ENCODE results near the gene MYRIP.
"Not testable (repeated sequence)": the region's sequence is repeated elsewhere in the genome, so short reads cannot be mapped to it uniquely, and the experiment has no call there.

The MYRIP gene

GRCh38 chr3:40265181-40265580 lies 455.8 kb downstream of the MYRIP start:
- no peak overlapping the region for H3K4me3 ChIP-seq (ENCODE audit: extremely low read depth, insufficient read depth, low read length, poor library complexity, severe bottlenecking)
- no peak overlapping the region for H3K27ac ChIP-seq (ENCODE audit: low read depth, low read length, severe bottlenecking)
- H3K9me3 ChIP-seq (ENCODE audit: control insufficient read depth, low read length) = no peaks in the 10 kb centered on the region
- H3K4me1 ChIP-seq (ENCODE audit: control insufficient read depth, insufficient read depth, low read length, poor library complexity, severe bottlenecking) = no peaks in the 10 kb centered on the region
- H3K36me3 ChIP-seq (ENCODE audit: control insufficient read depth, insufficient read depth, low read length) = no peaks in the 10 kb centered on the region

GRCh38 chr3:40267937-40268724 lies 458.7 kb downstream of the MYRIP start:
- H3K4me3 ChIP-seq (ENCODE audit: extremely low read depth, insufficient read depth, low read length, poor library complexity, severe bottlenecking) = no peak overlapping the region
- WGBS, 2 experiments (ENCODE audit: insufficient coverage in 2 of 2) = 70% methylated on average over 2 of the region's 4 CpGs; no CpG with 5 or more reads in 1 of the 2 experiments
- H3K27ac ChIP-seq (ENCODE audit: low read depth, low read length, severe bottlenecking) = no peak overlapping the region
- no peaks in the 10 kb centered on the region for H3K4me1 ChIP-seq (ENCODE audit: control insufficient read depth, insufficient read depth, low read length, poor library complexity, severe bottlenecking)
- H3K36me3 ChIP-seq (ENCODE audit: control insufficient read depth, insufficient read depth, low read length) = no peaks in the 10 kb centered on the region
- no peaks in the 10 kb centered on the region for H3K9me3 ChIP-seq (ENCODE audit: control insufficient read depth, low read length)

GRCh38 chr3:40268802-40269524 lies 459.6 kb downstream of the MYRIP start:
- Histone ChIP-seq H3K4me3 (ENCODE audit: extremely low read depth, insufficient read depth, low read length, poor library complexity, severe bottlenecking) (no peak overlapping the region), H3K27ac (ENCODE audit: low read depth, low read length, severe bottlenecking) (no peak overlapping the region), H3K36me3 (ENCODE audit: control insufficient read depth, insufficient read depth, low read length) (no peaks in the 10 kb centered on the region), H3K9me3 (ENCODE audit: control insufficient read depth, low read length) (no peaks in the 10 kb centered on the region), H3K4me1 (ENCODE audit: control insufficient read depth, insufficient read depth, low read length, poor library complexity, severe bottlenecking) (no peaks in the 10 kb centered on the region)
- WGBS, 2 experiments (ENCODE audit: insufficient coverage in 2 of 2) = 86 to 96% methylated on average over 1 to 2 of the region's 2 CpGs

GRCh38 chr3:40278791-40279190 lies 469.4 kb downstream of the MYRIP start:
- Histone ChIP-seq H3K27ac (ENCODE audit: low read depth, low read length, severe bottlenecking) (no peak overlapping the region), H3K36me3 (ENCODE audit: control insufficient read depth, insufficient read depth, low read length) (no peaks in the 10 kb centered on the region), H3K9me3 (ENCODE audit: control insufficient read depth, low read length) (no peaks in the 10 kb centered on the region), H3K4me3 (ENCODE audit: extremely low read depth, insufficient read depth, low read length, poor library complexity, severe bottlenecking) (no peak overlapping the region), H3K4me1 (ENCODE audit: control insufficient read depth, insufficient read depth, low read length, poor library complexity, severe bottlenecking) (no peaks in the 10 kb centered on the region)
- 0% methylated on average over 1 of the region's 1 CpG for WGBS, 2 experiments (ENCODE audit: insufficient coverage in 2 of 2)

GRCh38 chr3:40281995-40282394 lies 472.6 kb downstream of the MYRIP start:
- Histone ChIP-seq H3K9me3 (ENCODE audit: control insufficient read depth, low read length) (no peaks in the 10 kb centered on the region), H3K4me1 (ENCODE audit: control insufficient read depth, insufficient read depth, low read length, poor library complexity, severe bottlenecking) (no peaks in the 10 kb centered on the region), H3K4me3 (ENCODE audit: extremely low read depth, insufficient read depth, low read length, poor library complexity, severe bottlenecking) (no peak overlapping the region), H3K27ac (ENCODE audit: low read depth, low read length, severe bottlenecking) (no peak overlapping the region), H3K36me3 (ENCODE audit: control insufficient read depth, insufficient read depth, low read length) (no peaks in the 10 kb centered on the region)
- no CpG with 5 or more reads among the region's 2 CpGs for WGBS, 2 experiments (ENCODE audit: insufficient coverage in 2 of 2)

- H3K4me1 ChIP-seq (ENCODE audit: control insufficient read depth, insufficient read depth, low read length, poor library complexity, severe bottlenecking); H3K4me3 ChIP-seq (ENCODE audit: extremely low read depth, insufficient read depth, low read length, poor library complexity, severe bottlenecking); H3K9me3 ChIP-seq (ENCODE audit: control insufficient read depth, low read length); H3K36me3 ChIP-seq (ENCODE audit: control insufficient read depth, insufficient read depth, low read length); H3K27ac ChIP-seq (ENCODE audit: low read depth, low read length, severe bottlenecking): not testable (repeated sequence)
- WGBS, 2 experiments (ENCODE audit: insufficient coverage in 2 of 2) = 94 to 100% methylated on average over 1 to 5 of the region's 5 CpGs
Measured at GRCh38 chr3:40283057-40283456, 473.6 kb downstream of the MYRIP start.

- WGBS, 2 experiments (ENCODE audit: insufficient coverage in 2 of 2) = no CpG with 5 or more reads among the region's 2 CpGs
- Histone ChIP-seq H3K36me3 (ENCODE audit: control insufficient read depth, insufficient read depth, low read length) (no peaks in the 10 kb centered on the region), H3K4me3 (ENCODE audit: extremely low read depth, insufficient read depth, low read length, poor library complexity, severe bottlenecking) (no peak overlapping the region), H3K9me3 (ENCODE audit: control insufficient read depth, low read length) (no peaks in the 10 kb centered on the region), H3K27ac (ENCODE audit: low read depth, low read length, severe bottlenecking) (no peak overlapping the region), H3K4me1 (ENCODE audit: control insufficient read depth, insufficient read depth, low read length, poor library complexity, severe bottlenecking) (no peaks in the 10 kb centered on the region)
Measured at GRCh38 chr3:40287248-40287647, 477.8 kb downstream of the MYRIP start.

GRCh38 chr3:40290396-40290795 lies 481.0 kb downstream of the MYRIP start:
- 97 to 98% methylated on average over 6 of the region's 6 CpGs for WGBS, 2 experiments (ENCODE audit: insufficient coverage in 2 of 2)
- no peaks in the 10 kb centered on the region for H3K4me1 ChIP-seq (ENCODE audit: control insufficient read depth, insufficient read depth, low read length, poor library complexity, severe bottlenecking)
- no peak overlapping the region for H3K4me3 ChIP-seq (ENCODE audit: extremely low read depth, insufficient read depth, low read length, poor library complexity, severe bottlenecking)
- no peaks in the 10 kb centered on the region for H3K9me3 ChIP-seq (ENCODE audit: control insufficient read depth, low read length)
- no peak overlapping the region for H3K27ac ChIP-seq (ENCODE audit: low read depth, low read length, severe bottlenecking)
- no peaks in the 10 kb centered on the region for H3K36me3 ChIP-seq (ENCODE audit: control insufficient read depth, insufficient read depth, low read length)

GRCh38 chr3:40291471-40291870 lies 482.1 kb downstream of the MYRIP start:
- Histone ChIP-seq H3K4me1 (ENCODE audit: control insufficient read depth, insufficient read depth, low read length, poor library complexity, severe bottlenecking) (no peaks in the 10 kb centered on the region), H3K36me3 (ENCODE audit: control insufficient read depth, insufficient read depth, low read length) (no peaks in the 10 kb centered on the region), H3K4me3 (ENCODE audit: extremely low read depth, insufficient read depth, low read length, poor library complexity, severe bottlenecking) (no peak overlapping the region), H3K27ac (ENCODE audit: low read depth, low read length, severe bottlenecking) (no peak overlapping the region), H3K9me3 (ENCODE audit: control insufficient read depth, low read length) (no peaks in the 10 kb centered on the region)
- WGBS, 2 experiments (ENCODE audit: insufficient coverage in 2 of 2) = 80 to 90% methylated on average over 2 of the region's 4 CpGs

GRCh38 chr3:40292637-40293349 lies 483.4 kb downstream of the MYRIP start:
- no peaks in the 10 kb centered on the region for H3K4me1 ChIP-seq (ENCODE audit: control insufficient read depth, insufficient read depth, low read length, poor library complexity, severe bottlenecking)
- no peaks in the 10 kb centered on the region for H3K9me3 ChIP-seq (ENCODE audit: control insufficient read depth, low read length)
- no peak overlapping the region for H3K4me3 ChIP-seq (ENCODE audit: extremely low read depth, insufficient read depth, low read length, poor library complexity, severe bottlenecking)
- peak overlapping the region; percentile 30 for H3K27ac ChIP-seq (ENCODE audit: low read depth, low read length, severe bottlenecking)
- H3K36me3 ChIP-seq (ENCODE audit: control insufficient read depth, insufficient read depth, low read length) = no peaks in the 10 kb centered on the region
- 62% methylated on average over 3 of the region's 4 CpGs; no CpG with 5 or more reads in 1 of the 2 experiments for WGBS, 2 experiments (ENCODE audit: insufficient coverage in 2 of 2)

All from mesodermal cell (in vitro differentiated cells).